Inflammatory macrophage (primary cell): ENCODE data around the gene SYPL1.

ENCODE experiments used
- DNase-seq, 2 donors: peaks; one replicate each; pipeline ENCODE4 v3.0.0-alpha.2; 2020 to 2022

The SYPL1 gene

DNA sequence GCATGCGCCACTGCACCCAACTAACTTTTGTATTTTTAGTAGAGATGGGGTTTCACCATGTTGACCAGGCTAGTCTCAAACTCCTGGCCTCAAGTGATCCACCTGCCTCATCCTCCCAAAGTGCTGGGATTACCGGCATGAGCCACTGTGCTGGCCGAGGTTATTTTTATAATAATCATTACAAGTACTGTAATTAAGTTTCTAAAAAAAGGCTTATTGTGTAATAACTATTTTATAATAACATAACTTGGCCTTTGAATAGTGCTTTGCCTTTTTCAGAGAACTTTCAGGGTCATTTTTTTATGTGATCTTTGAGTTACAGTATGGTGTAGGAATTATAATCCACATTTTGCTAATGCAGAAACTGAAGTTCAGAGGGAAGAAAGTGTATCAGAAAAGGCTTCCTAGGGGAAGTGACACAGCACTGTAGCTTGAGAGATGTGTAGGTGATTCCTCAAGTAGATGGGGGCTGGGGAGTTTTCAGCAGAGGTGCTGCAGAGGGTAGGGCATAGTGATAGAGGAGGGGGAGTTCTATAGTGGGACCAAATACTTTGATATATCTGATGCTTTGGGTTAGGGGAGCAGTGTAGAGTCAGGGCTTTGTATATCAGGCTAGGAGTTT, 9.2 kb upstream of the SYPL1 start:
- no peak for DNase-seq

DNA sequence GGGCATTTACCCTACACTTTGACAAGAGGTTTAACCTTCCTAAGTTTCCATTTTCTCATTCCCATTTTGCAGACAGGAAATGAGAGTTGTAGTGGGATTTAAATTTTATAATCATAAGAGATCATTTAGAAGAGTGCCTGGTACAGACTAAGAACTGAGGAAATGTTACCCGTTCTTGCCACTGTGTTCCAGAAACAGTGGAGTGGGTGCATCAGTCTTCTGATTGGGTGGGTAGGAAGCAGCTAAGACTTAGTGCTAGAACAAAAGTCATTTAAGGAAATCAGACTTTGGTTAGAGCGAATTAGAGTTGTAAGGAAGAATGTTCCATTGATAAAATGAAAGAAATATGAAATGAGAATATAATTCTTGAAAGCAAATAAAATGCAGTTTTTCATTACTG, 8.4 kb upstream of the SYPL1 start:
- DNase-seq, result no peak

- no peak for DNase-seq
These were observed 7.6 kb upstream of the SYPL1 start for GRCh38 chr7:106119719-106120118.

DNA sequence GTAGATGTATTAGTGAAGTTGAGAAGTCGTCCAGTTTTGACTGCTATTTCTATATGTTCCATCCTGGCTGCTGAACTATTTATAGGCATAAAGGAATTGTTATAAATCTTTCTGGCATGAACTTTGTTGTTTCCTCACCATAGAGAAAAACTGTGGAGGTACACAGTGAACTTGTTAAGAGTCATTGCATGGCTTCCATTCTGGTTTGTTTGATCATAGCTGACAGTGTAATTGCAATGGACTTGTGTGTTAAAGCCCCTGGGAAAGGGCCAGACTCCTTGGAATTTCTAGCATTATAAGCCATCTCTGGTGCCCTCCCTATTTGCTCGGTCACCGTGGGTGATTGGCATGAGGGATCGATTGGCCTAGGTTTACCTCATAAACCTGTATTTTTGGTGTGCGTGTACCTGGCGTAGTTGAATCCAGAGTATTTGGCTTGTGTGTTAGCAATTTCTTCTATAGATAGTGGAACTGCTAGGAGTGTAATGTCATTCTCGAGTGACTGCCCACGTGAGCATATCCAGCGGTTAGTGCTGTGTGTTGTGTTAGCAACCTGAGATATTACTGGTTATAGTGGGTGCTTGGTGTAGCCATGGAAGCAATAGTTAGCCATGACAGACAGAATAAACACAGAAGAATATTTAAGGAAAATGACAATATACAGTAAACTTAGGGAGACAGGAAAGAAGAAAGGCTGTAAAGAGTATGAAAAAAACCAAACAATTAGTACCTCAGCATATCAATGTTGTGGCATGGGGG, 5.9 kb upstream of the SYPL1 start:
- no peak for DNase-seq

- no peak for DNase-seq
These were observed 4.1 kb upstream of the SYPL1 start for GRCh38 chr7:106116161-106116704.

DNA sequence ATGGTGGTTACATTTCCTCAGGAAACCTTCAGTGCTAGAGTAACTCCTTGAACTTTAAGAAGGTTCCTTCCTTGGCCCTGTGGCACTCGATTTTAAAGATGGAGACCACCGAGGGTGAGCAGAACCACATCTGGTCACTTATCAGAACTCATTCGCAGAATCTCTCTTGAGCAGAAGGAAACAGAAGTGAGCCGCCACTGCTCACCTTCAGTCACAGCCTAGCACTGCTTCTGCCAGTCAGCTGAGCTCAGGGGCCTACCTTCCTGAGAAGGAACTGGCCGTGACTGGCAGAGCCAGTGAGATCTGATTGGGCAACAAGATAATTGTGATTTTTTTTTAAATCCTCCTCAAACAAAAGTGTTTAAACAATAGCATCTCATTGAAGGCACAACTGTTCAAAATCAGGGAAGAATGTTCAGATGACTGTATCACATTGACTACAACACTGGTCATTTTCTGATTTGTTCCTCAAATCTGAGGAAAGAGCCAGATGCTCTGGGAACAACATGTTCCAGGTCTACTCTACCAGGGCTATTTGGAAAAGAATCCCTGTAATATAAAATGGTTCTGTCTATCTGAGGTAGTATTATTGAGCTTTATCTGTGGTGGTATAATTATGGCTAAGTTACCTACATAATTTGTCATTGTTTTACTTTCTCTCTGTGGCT, 2.7 kb upstream of the SYPL1 start:
- DNase-seq, result no peak

GRCh38 chr7:106112972-106113421, 885 bp upstream of the SYPL1 start:
- no peak for DNase-seq

GRCh38 chr7:106111655-106112117, 426 bp downstream of the SYPL1 start:
- DNase-seq, result peak; percentile 59 to 75

DNA sequence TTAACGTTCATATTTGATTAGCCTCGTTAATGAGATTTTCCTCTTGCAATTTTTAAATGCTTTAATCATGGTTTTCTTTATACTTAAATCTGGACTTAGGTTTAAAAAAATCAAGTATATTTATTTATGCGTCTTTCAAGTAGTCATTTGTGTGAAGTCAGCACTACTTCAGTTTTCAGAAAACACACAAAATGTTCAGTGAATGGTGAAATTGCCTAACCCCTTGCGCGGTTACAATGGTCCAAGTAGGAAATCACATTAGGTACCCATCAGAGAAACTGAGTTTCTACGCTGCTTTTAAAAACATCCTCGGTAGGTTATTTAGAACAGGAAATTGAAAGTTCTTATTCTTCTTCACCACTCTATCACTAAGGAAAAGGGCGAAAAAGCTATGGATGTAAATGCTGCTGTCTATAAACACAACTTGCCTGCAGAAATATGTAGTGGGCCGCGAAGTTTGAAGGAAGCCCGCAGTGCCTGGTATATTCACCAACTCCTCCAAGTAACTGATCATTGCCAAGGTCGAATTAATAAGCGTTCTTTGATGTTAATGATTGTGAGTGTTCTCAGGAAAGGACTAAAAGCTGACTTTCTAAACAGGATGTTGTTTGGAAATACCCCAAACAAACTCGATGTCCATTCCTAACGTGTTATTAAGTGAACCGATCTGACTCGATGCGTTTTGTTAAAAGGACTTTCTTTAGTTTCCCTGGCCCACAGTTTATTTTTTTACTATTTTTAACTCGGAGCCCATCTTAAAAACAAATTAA, 1.0 kb downstream of the SYPL1 start:
- DNase-seq, result no peak

DNA sequence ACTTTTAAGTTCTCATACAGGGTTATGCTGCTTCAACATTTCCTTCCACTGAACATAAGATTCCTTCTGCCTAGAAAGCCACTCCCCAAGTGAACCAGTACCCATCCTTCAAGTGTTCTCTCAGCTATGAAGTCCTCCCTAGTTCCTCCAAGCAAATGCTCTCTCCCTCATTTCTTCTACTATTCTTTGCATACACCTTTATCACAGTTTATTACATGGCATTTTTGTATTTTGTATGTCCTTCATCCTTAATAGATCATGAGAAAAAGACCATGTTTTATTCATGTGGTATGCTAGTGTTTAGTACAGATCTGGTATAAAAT, 1.9 kb downstream of the SYPL1 start:
- no peak for DNase-seq

- no peak for DNase-seq
These were observed 2.4 kb downstream of the SYPL1 start for GRCh38 chr7:106109521-106110237.

GRCh38 chr7:106108991-106109390, 3.1 kb downstream of the SYPL1 start:
- DNase-seq, result no peak

GRCh38 chr7:106104721-106105260, 7.3 kb downstream of the SYPL1 start:
- DNase-seq, result no peak

- no peak for DNase-seq
These were observed 9.6 kb downstream of the SYPL1 start for GRCh38 chr7:106102387-106102966.

- no peak for DNase-seq
These were observed 10.4 kb downstream of the SYPL1 start for GRCh38 chr7:106101726-106102125.

DNA sequence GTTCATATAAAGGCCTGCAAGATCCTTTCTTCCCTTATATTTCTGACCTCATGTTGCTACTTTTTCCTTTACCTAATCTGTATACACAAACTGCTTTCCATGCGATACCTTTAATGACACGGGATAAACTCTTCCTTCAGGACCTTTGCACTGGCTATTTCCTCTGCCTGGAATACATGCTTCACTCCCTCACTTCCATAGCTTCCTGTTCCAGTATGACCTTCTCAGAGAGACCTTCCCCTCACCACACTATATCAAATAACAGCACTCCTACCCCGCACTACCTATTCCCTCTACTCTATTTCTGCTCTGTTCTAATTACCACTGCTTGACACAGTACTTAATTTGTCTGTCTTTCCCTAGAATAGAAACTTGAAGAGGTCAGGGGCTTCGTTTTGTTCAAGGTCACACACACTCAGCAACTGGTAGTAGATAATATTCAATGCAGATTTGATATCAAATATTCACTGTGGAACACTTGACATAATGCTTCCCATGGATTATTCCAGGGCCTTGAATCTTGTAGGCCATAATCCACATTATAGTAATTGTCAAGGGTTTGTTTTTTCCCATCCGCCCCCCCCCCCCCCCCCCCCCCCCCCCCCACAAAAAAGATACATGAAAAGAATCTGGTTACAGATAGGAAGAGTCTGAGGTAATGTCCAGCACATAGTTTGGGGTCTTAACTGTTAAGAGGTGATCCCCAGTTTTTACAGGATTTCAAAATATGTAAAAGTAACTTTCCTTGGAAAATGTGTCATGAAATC, 11.1 kb downstream of the SYPL1 start:
- DNase-seq, result no peak

DNA sequence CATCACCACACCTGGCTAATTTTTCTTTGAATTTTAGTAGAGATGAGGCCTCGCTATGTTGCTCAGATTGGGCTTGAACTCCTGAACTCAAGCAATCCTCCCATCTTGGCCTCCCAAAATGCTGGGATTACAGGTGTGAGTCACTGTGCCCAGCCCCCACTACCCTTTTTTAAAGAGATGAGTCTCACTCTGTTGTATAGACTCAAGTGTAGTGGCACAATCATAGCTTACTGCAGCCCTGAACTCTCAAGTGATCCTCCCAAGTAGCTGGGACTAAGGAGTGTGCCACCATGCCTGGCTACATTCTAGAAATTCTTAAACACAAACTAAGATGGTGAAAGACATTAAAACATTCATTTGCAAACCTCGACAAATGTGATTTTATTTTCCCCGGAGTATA, 12.6 kb downstream of the SYPL1 start:
- DNase-seq, result no peak

- no peak for DNase-seq
These were observed 13.2 kb downstream of the SYPL1 start for GRCh38 chr7:106098889-106099288.

GRCh38 chr7:106095634-106096033, 16.5 kb downstream of the SYPL1 start:
- no peak for DNase-seq

DNA sequence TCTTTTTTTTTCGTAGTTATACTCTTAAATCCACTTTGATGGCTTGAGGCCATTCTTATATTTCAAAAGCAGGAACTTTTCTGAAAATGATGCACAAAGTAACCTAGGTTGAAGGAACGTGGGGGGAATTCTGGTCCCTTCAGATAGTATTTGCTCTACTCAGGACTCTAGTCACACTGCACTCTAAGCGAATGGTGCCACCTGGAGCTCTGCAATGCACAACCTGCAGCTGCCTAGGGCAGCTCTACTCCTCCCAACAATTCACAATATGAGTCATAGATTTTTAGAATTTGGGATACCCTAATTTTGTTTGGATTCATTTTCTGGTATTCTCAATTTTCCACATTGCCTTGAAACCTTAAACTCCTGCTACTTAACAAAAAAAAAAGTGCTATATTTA, 17.3 kb downstream of the SYPL1 start:
- no peak for DNase-seq

DNA sequence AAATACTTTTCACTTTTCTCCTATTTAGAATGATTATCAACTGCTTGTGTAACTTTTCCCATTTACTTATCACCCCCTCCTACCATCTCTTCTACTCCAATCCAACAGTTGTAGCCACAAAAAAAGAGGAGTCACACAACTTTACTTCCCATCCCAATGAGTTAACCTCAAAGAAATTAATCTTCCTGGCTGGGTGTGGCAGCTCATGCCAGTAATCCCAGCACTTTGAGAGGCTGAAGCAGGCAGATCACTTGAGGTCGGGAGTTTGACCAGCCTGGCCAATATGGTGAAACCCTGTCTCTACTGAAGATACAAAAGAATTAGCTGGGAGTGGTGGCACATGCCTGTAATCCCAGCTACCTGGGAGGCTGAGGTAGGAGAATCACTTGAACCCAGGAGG, 19.9 kb downstream of the SYPL1 start:
- DNase-seq, result no peak
